Sigmoid colon (tissue), 7 donors: ENCODE data around the gene BCL10. TPM values are rescaled to one million over a fixed set of nuclear protein-coding genes. Genes with fewer than 3 reads are reported as not detected.

Source experiments
- DNase-seq: peaks from one replicate; pipeline ENCODE4 v3.0.0-alpha.2; 2019
- H3K27ac ChIP-seq, 4 donors: fragments of 200-600 bp; sonication (generic); one replicate each; pipeline ENCODE4 v1.5.1; 2016 to 2019; ENCODE audit warnings: mild to moderate bottlenecking in 1 of 4
- H3K27me3 ChIP-seq, 3 donors: fragments of 200-600 bp; sonication (generic); one replicate each; pipeline ENCODE4 v1.5.1; 2019; ENCODE audit warnings: mild to moderate bottlenecking in 1 of 3
- H3K36me3 ChIP-seq, 4 donors: fragments of 200-600 bp; sonication (generic); one replicate each; pipeline ENCODE4 v1.5.1; 2016 to 2019
- H3K4me1 ChIP-seq, 4 donors: fragments of 200-600 bp; sonication (generic); one replicate each; pipeline ENCODE4 v1.5.1; 2017 to 2019
- H3K4me3 ChIP-seq, 4 donors: fragments of 200-600 bp; sonication (generic); one replicate each; pipeline ENCODE4 v1.5.1; 2017 to 2019; ENCODE audit warnings: mild to moderate bottlenecking in 2 of 4, moderate library complexity in 1 of 4
- H3K9me3 ChIP-seq, 4 donors: fragments of 200-600 bp in 3 of 4; sonication (generic) in 3 of 4; one replicate each; pipeline versions ENCODE4 v1.5.1 to v1.6.1; 2013 to 2019
- CTCF ChIP-seq, 4 experiments: fragments of 450-650 bp in 3 of 4; fragments of 200-600 bp in 1 of 4; IDR thresholded peaks; one replicate each; pipeline ENCODE4 v1.5.1; 2016 to 2019; ENCODE audit warnings: antibody characterized with exemption in 4 of 4, mild to moderate bottlenecking in 3 of 4, moderate library complexity in 2 of 4
- EP300 ChIP-seq, 4 donors: sonication (generic); formaldehyde crosslinking; IDR thresholded peaks; one replicate each; pipeline ENCODE4 v1.6.1; 2017; ENCODE audit warnings: antibody characterized with exemption in 4 of 4
- POLR2A ChIP-seq, 2 donors: fragments of 450-650 bp; IDR thresholded peaks; one replicate each; pipeline ENCODE4 v1.6.1; 2016; ENCODE audit warnings: antibody characterized with exemption in 2 of 2, mild to moderate bottlenecking in 2 of 2, moderate library complexity in 2 of 2
- POLR2AphosphoS5 ChIP-seq, 4 donors: sonication (generic); formaldehyde crosslinking; IDR thresholded peaks; one replicate each; pipeline ENCODE4 v1.6.1; 2017; ENCODE audit warnings: antibody characterized with exemption in 4 of 4
- WGBS, 2 donors: extraction: QIAGEN DNeasy Blood & Tissue Kit; methylation state at CpG; one replicate each; pipeline ENCODE4 v1.1.7; 2013; 5-methylcytosine and 5-hydroxymethylcytosine counted together
- intact Hi-C: fragments of 100-400 bp; cut with DNase I; formaldehyde crosslinking; loops from one replicate; pipeline ENCODE4 v1.15.1; 2023
- polyA plus RNA-seq, 3 donors: library from polyadenylated mRNA; stranded (reverse); fragments of 200-250 nt; gene quantifications; one replicate each; pipeline ENCODE4 v1.2.3, GENCODE V29; 2013
- small RNA-seq, 3 donors: library from RNA; depleted of rRNA; stranded (forward); fragments of <200 nt; gene quantifications; one replicate each; pipeline ENCODE3, GENCODE V24; 2016
- total RNA-seq, 4 donors: library from RNA; depleted of rRNA; stranded (reverse); fragments of >200 nt; gene quantifications; one replicate each; pipeline ENCODE4 v1.1.0, GENCODE V29; 2016
- donor health status: healthy with polysubstance abuse.
- donor health status: Bipolar disorder and iron deficiency.
- donor health status: healthy.

BCL10 gene
- total and polyA plus RNA-seq, 7 donors = 6.7 to 49.7 (median 14.2) TPM

GRCh38 chr1:85219853-85220610 lies 56.4 kb downstream of the BCL10 start:
- no peaks in the 10 kb centered on the region for H3K27me3 ChIP-seq
- H3K9me3 ChIP-seq = no peaks in the 10 kb centered on the region
- H3K4me3 ChIP-seq = no peak overlapping the region
- intact Hi-C loops = no loop called here
- peaks cover 0 to 65% (median 60%) of the 10 kb centered on the region in 4 donors for H3K4me1 ChIP-seq
- WGBS, 2 donors = 85 to 89% methylated on average over 2 of the region's 2 CpGs
- H3K36me3 ChIP-seq = no peaks in the 10 kb centered on the region
- TF ChIP-seq CTCF (IDR thresholded peaks at IDR 0.05) = no peak
- TF ChIP-seq EP300 (IDR thresholded peaks at IDR 0.05) = no peak
- no peak for TF ChIP-seq POLR2AphosphoS5 (IDR thresholded peaks at IDR 0.05)
- TF ChIP-seq POLR2A (IDR thresholded peaks at IDR 0.05) = no peak
- no peak for DNase-seq
- H3K27ac ChIP-seq = peak overlapping the region; percentile 73 to 85 (median 78)

- no peak overlapping the region for H3K4me3 ChIP-seq
- intact Hi-C loops = no loop called here
- TF ChIP-seq EP300 (IDR thresholded peaks at IDR 0.05) (no peak), POLR2AphosphoS5 (IDR thresholded peaks at IDR 0.05) (no peak), CTCF (IDR thresholded peaks at IDR 0.05) (no peak), POLR2A (IDR thresholded peaks at IDR 0.05) (no peak)
- H3K4me1 ChIP-seq = peaks cover 0 to 38% (median 31%) of the 10 kb centered on the region in 4 donors
- no peaks in the 10 kb centered on the region for H3K36me3 ChIP-seq
- H3K27me3 ChIP-seq = no peaks in the 10 kb centered on the region
- H3K27ac ChIP-seq = no peak overlapping the region
- no peaks in the 10 kb centered on the region for H3K9me3 ChIP-seq
- no peak for DNase-seq
Measured at GRCh38 chr1:85216697-85217096, 59.7 kb downstream of the BCL10 start.

Small RNA genes within 50 kb of the gene (small RNA-seq; reads per million reads assigned to genes)
- 0 reads per million in 3 donors for gene RF00019

Other genes with a start within 250 kb of the BCL10 start
- gene MCOLN3, start 228.1 kb downstream of the BCL10 start, total RNA-seq = 10 to 100 TPM in 1 of 4 donors, 1 to 10 TPM in 3; 1.6 to 10.8 (median 4.2) TPM
- gene MCOLN3, start 228.1 kb downstream of the BCL10 start, polyA plus RNA-seq = 1 to 10 TPM in 1 of 3 donors, under 1 TPM in 2; 0.23 to 1.2 (median 0.23) TPM
- 10 to 100 TPM; 39.3 to 87.3 (median 54.6) TPM for gene SYDE2, start 75.6 kb downstream of the BCL10 start, total RNA-seq
- 1 to 10 TPM in 2 of 3 donors, under 1 TPM in 1; 0.46 to 2.4 (median 1.2) TPM for gene SYDE2, start 75.6 kb downstream of the BCL10 start, polyA plus RNA-seq
- gene C1orf52, start 17.0 kb downstream of the BCL10 start, total RNA-seq = 10 to 100 TPM in 3 of 4 donors, 1 to 10 TPM in 1; 8.9 to 31.1 (median 19.4) TPM
- 10 to 100 TPM; 13.2 to 24.0 (median 13.4) TPM for gene C1orf52, start 17.0 kb downstream of the BCL10 start, polyA plus RNA-seq
- gene DDAH1, start 188.5 kb upstream of the BCL10 start, total RNA-seq = 10 to 100 TPM; 11.5 to 26.3 (median 14.4) TPM
- 10 to 100 TPM; 25.2 to 43.2 (median 32.4) TPM for gene DDAH1, start 188.5 kb upstream of the BCL10 start, polyA plus RNA-seq